ENCODE data around the gene DSG1.
"Not testable (repeated sequence)": the region's sequence is repeated elsewhere in the genome, so short reads cannot be mapped to it uniquely, and the experiment has no call there.

Gene DSG1

GRCh38 chr18:31317860-31318259, at the start of gene DSG1:
Gene DSG1, plus strand, starts transcription at chr18:31318160. Its CDS starts 141 bp downstream, at chr18:31318301.
- DNase-seq (ENCODE audit: low read depth in 2 of 2): no peak

GRCh38 chr18:31268985-31269406, 49.0 kb upstream of the DSG1 start:
- DNase-seq (ENCODE audit: low read depth in 2 of 2): no peak

- DNase-seq (ENCODE audit: low read depth in 2 of 2): no peak
These were observed 48.4 kb upstream of the DSG1 start for GRCh38 chr18:31269566-31269965.

GRCh38 chr18:31270578-31270977, 47.4 kb upstream of the DSG1 start:
- DNase-seq (ENCODE audit: low read depth in 2 of 2): no peak

- no peak for DNase-seq (ENCODE audit: low read depth in 2 of 2)
These were observed 44.0 kb upstream of the DSG1 start for GRCh38 chr18:31273812-31274527.

- no peak for DNase-seq (ENCODE audit: low read depth in 2 of 2)
These were observed 43.0 kb upstream of the DSG1 start for GRCh38 chr18:31274931-31275330.

GRCh38 chr18:31275722-31276463, 42.1 kb upstream of the DSG1 start:
- DNase-seq (ENCODE audit: low read depth in 2 of 2): no peak

GRCh38 chr18:31278609-31279071, 39.3 kb upstream of the DSG1 start:
- DNase-seq (ENCODE audit: low read depth in 2 of 2): no peak

GRCh38 chr18:31280502-31280901, 37.5 kb upstream of the DSG1 start:
- no peak for DNase-seq (ENCODE audit: low read depth in 2 of 2)

GRCh38 chr18:31281437-31281836, 36.5 kb upstream of the DSG1 start:
- DNase-seq (ENCODE audit: low read depth in 2 of 2): no peak

GRCh38 chr18:31289446-31289845, 28.5 kb upstream of the DSG1 start:
- DNase-seq (ENCODE audit: low read depth in 2 of 2): not testable (repeated sequence)

GRCh38 chr18:31291688-31292087, 26.3 kb upstream of the DSG1 start:
- DNase-seq (ENCODE audit: low read depth in 2 of 2): no peak

- no peak for DNase-seq (ENCODE audit: low read depth in 2 of 2)
These were observed 23.7 kb upstream of the DSG1 start for GRCh38 chr18:31294199-31294747.

GRCh38 chr18:31297248-31297647, 20.7 kb upstream of the DSG1 start:
- DNase-seq (ENCODE audit: low read depth in 2 of 2): no peak

- no peak for DNase-seq (ENCODE audit: low read depth in 2 of 2)
These were observed 16.7 kb upstream of the DSG1 start for GRCh38 chr18:31301201-31301655.

- no peak for DNase-seq (ENCODE audit: low read depth in 2 of 2)
These were observed 15.0 kb upstream of the DSG1 start for GRCh38 chr18:31302991-31303390.

- DNase-seq (ENCODE audit: low read depth in 2 of 2): no peak
These were observed 14.2 kb upstream of the DSG1 start for GRCh38 chr18:31303771-31304170.

- no peak for DNase-seq (ENCODE audit: low read depth in 2 of 2)
These were observed 8.8 kb upstream of the DSG1 start for GRCh38 chr18:31309115-31309514.

- no peak for DNase-seq (ENCODE audit: low read depth in 2 of 2)
These were observed 986 bp upstream of the DSG1 start for GRCh38 chr18:31316974-31317373.

- DNase-seq (ENCODE audit: low read depth in 2 of 2): no peak
These were observed 3.8 kb downstream of the DSG1 start for GRCh38 chr18:31321719-31322118.

- no peak for DNase-seq (ENCODE audit: low read depth in 2 of 2)
These were observed 7.1 kb downstream of the DSG1 start for GRCh38 chr18:31325051-31325450.

- no peak for DNase-seq (ENCODE audit: low read depth in 2 of 2)
These were observed 12.0 kb downstream of the DSG1 start for GRCh38 chr18:31329787-31330438.

Data from stimulated activated CD8-positive, alpha-beta memory T cell treated with anti-CD3 and anti-CD28 coated beads, Interleukin-7, amount 100 ng/mL, for 1 hour (primary cell).